ENCODE results near the gene PPIC.
"Not testable (repeated sequence)": the region's sequence is repeated elsewhere in the genome, so short reads cannot be mapped to it uniquely, and the experiment has no call there.

PPIC gene

GRCh38 chr5:122978068-122978467 is 58.5 kb downstream of the PPIC start:
- H3K9ac ChIP-seq (ENCODE audit: low read depth, low read length) = no peak overlapping the region
- H3K4me1 ChIP-seq (ENCODE audit: insufficient read depth, low read length) = no peaks in the 10 kb centered on the region
- H3K36me3 ChIP-seq (ENCODE audit: insufficient read depth, low read depth, low read length) = no peaks in the 10 kb centered on the region
- no peak overlapping the region for H3K4me3 ChIP-seq (ENCODE audit: low read length)
- no peaks in the 10 kb centered on the region for H3K9me3 ChIP-seq (ENCODE audit: insufficient read depth, low read depth, low read length)
- no peaks in the 10 kb centered on the region for H3K27me3 ChIP-seq (ENCODE audit: insufficient read depth, low read length)
- no peak overlapping the region for H3K27ac ChIP-seq (ENCODE audit: low read length)

GRCh38 chr5:122977319-122977718 is 59.2 kb downstream of the PPIC start:
- no peak overlapping the region for H3K27ac ChIP-seq (ENCODE audit: low read length)
- no peaks in the 10 kb centered on the region for H3K9me3 ChIP-seq (ENCODE audit: insufficient read depth, low read depth, low read length)
- no peak overlapping the region for H3K4me3 ChIP-seq (ENCODE audit: low read length)
- H3K4me1 ChIP-seq (ENCODE audit: insufficient read depth, low read length) = no peaks in the 10 kb centered on the region
- H3K9ac ChIP-seq (ENCODE audit: low read depth, low read length) = no peak overlapping the region
- H3K36me3 ChIP-seq (ENCODE audit: insufficient read depth, low read depth, low read length) = no peaks in the 10 kb centered on the region
- H3K27me3 ChIP-seq (ENCODE audit: insufficient read depth, low read length) = no peaks in the 10 kb centered on the region

GRCh38 chr5:122974251-122974650 is 62.3 kb downstream of the PPIC start:
- H3K9ac ChIP-seq (ENCODE audit: low read depth, low read length); H3K27ac ChIP-seq (ENCODE audit: low read length); H3K9me3 ChIP-seq (ENCODE audit: insufficient read depth, low read depth, low read length); H3K36me3 ChIP-seq (ENCODE audit: insufficient read depth, low read depth, low read length); H3K4me1 ChIP-seq (ENCODE audit: insufficient read depth, low read length); H3K27me3 ChIP-seq (ENCODE audit: insufficient read depth, low read length); H3K4me3 ChIP-seq (ENCODE audit: low read length): not testable (repeated sequence)

- H3K4me3 ChIP-seq (ENCODE audit: low read length); H3K27ac ChIP-seq (ENCODE audit: low read length); H3K27me3 ChIP-seq (ENCODE audit: insufficient read depth, low read length); H3K9me3 ChIP-seq (ENCODE audit: insufficient read depth, low read depth, low read length); H3K9ac ChIP-seq (ENCODE audit: low read depth, low read length); H3K36me3 ChIP-seq (ENCODE audit: insufficient read depth, low read depth, low read length); H3K4me1 ChIP-seq (ENCODE audit: insufficient read depth, low read length): not testable (repeated sequence)
These were observed 62.8 kb downstream of the PPIC start for GRCh38 chr5:122973759-122974158.

All from iPS-20b (cell line).